Superior temporal gyrus (tissue), 1 donor: Measurements from ENCODE around the gene IZUMO4.

ENCODE experiments used
- DNase-seq: peaks from one replicate; pipeline ENCODE4 v3.0.0-alpha.2; 2016; ENCODE audit errors: extremely low spot score

IZUMO4 gene

GRCh38 chr19:2108251-2109016 is 11.7 kb downstream of the IZUMO4 start:
- DNase-seq, result no peak

- DNase-seq, result no peak
These were observed 12.5 kb downstream of the IZUMO4 start for GRCh38 chr19:2109046-2109864.

- no peak for DNase-seq
These were observed 14.1 kb downstream of the IZUMO4 start for GRCh38 chr19:2110822-2111221.

- no peak for DNase-seq
These were observed 14.7 kb downstream of the IZUMO4 start for GRCh38 chr19:2111425-2111824.

GRCh38 chr19:2111886-2112285 is 15.2 kb downstream of the IZUMO4 start:
- no peak for DNase-seq

GRCh38 chr19:2112516-2113320 is 16.0 kb downstream of the IZUMO4 start:
- DNase-seq, result no peak

GRCh38 chr19:2113439-2114211 is 16.9 kb downstream of the IZUMO4 start:
- no peak for DNase-seq

- no peak for DNase-seq
These were observed 17.5 kb downstream of the IZUMO4 start for GRCh38 chr19:2114218-2114617.

GRCh38 chr19:2114821-2115220 is 18.1 kb downstream of the IZUMO4 start:
- no peak for DNase-seq

- no peak for DNase-seq
These were observed 18.6 kb downstream of the IZUMO4 start for GRCh38 chr19:2115324-2115723.

- no peak for DNase-seq
These were observed 19.3 kb downstream of the IZUMO4 start for GRCh38 chr19:2115911-2116426.

- DNase-seq, result no peak
These were observed 19.8 kb downstream of the IZUMO4 start for GRCh38 chr19:2116507-2116906.

- DNase-seq, result no peak
These were observed 20.7 kb downstream of the IZUMO4 start for GRCh38 chr19:2117215-2117960.

GRCh38 chr19:2118438-2118837 is 21.7 kb downstream of the IZUMO4 start:
- DNase-seq, result no peak

GRCh38 chr19:2119921-2120785 is 23.4 kb downstream of the IZUMO4 start:
- no peak for DNase-seq

GRCh38 chr19:2120821-2121220 is 24.1 kb downstream of the IZUMO4 start:
- DNase-seq, result no peak

- DNase-seq, result no peak
These were observed 24.8 kb downstream of the IZUMO4 start for GRCh38 chr19:2121416-2122051.

GRCh38 chr19:2122251-2122650 is 25.5 kb downstream of the IZUMO4 start:
- DNase-seq, result no peak

- no peak for DNase-seq
These were observed 26.3 kb downstream of the IZUMO4 start for GRCh38 chr19:2122982-2123381.
